Measurements from ENCODE around the gene AARS2. TPM values are rescaled to one million over a fixed set of nuclear protein-coding genes. Genes with fewer than 3 reads are reported as not detected.

AARS2 gene
- total RNA-seq, 1 donor from 2014 or later, result 9.7 TPM

GRCh38 chr6:44250067-44250717 is 63.0 kb downstream of the AARS2 start:
- DNase-seq (ENCODE audit: low read depth in 2 of 2), result no peak

Other genes starting within 250 kb of the AARS2 start
- gene MRPL14, start 185.9 kb downstream of the AARS2 start, total RNA-seq, result 65.4 and 67.1 TPM in 2 replicates
- 11.3 and 21.2 TPM in 2 replicates for gene TMEM63B, start 185.8 kb downstream of the AARS2 start, total RNA-seq
- 0.20 and 0.65 TPM in 2 replicates for gene CAPN11, start 154.5 kb downstream of the AARS2 start, total RNA-seq
- 0.22 TPM in 1 of 2 replicates, not detected in the other for gene MYMX, start 96.4 kb downstream of the AARS2 start, total RNA-seq
- gene SLC29A1, start 89.8 kb downstream of the AARS2 start, total RNA-seq, result 25.3 and 28.6 TPM in 2 replicates
- gene HSP90AB1, start 66.2 kb downstream of the AARS2 start, total RNA-seq, result 317 and 430 TPM in 2 replicates
- gene SLC35B2, start 55.8 kb downstream of the AARS2 start, total RNA-seq, result 37.5 and 40.3 TPM in 2 replicates
- gene NFKBIE, start 47.8 kb downstream of the AARS2 start, total RNA-seq, result 7.6 and 9.9 TPM in 2 replicates
- gene TMEM151B, start 42.9 kb downstream of the AARS2 start, total RNA-seq, result under 0.01 TPM in 1 of 2 replicates, not detected in the other
- not detected in 2 replicates for gene SPATS1, start 29.3 kb upstream of the AARS2 start, total RNA-seq
- 12.4 and 16.3 TPM in 2 replicates for gene CDC5L, start 74.4 kb upstream of the AARS2 start, total RNA-seq